ENCODE results near the gene SPATA25. TPM values are rescaled to one million over a fixed set of nuclear protein-coding genes. Genes with fewer than 3 reads are reported as not detected.
"Not testable (repeated sequence)": the region's sequence is repeated elsewhere in the genome, so short reads cannot be mapped to it uniquely, and the experiment has no call there.

The SPATA25 gene
- total RNA-seq, 6 experiments from 2014 or later = 0.35 to 0.74 (median 0.47) TPM

GRCh38 chr20:45902199-45902701, 14.8 kb upstream of the SPATA25 start:
- TF ChIP-seq CTCF (IDR thresholded peaks at IDR 0.05) = no peak
- Mint-ChIP-seq H3K9me3 (no peaks in the 10 kb centered on the region), H3K36me3 (ENCODE audit: low read depth) (peaks cover 4% of the 10 kb centered on the region; the same call in 1 of the 2 replicates), H3K4me1 (ENCODE audit: low read depth) (peaks cover 20% of the 10 kb centered on the region), H3K27ac (no peak overlapping the region), H3K4me3 (no peak overlapping the region), H3K27me3 (ENCODE audit: insufficient read depth) (peaks cover 7% of the 10 kb centered on the region)
- no peak for DNase-seq

DNA sequence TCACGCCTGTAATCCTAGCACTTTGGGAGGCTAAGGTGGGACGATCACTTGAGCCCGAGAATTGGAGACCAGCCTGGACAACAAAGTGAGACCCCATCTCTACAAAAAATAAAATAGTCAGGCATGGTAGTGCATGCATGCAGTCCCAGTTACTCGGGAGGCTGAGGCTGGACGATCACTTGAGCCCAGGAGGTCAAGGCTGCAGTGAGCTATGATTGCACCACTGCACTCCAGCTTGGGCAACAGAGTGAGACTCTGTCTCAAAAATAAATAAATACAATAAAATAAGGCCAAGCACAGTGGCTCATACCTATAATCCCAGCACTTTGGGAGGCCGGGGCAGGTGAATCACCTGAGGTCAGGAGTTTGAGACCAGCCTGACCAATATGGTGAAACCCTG, 13.9 kb upstream of the SPATA25 start:
- H3K4me1 Mint-ChIP-seq (ENCODE audit: low read depth) = peaks cover 18% of the 10 kb centered on the region
- not testable (repeated sequence) for H3K4me3 Mint-ChIP-seq; H3K27me3 Mint-ChIP-seq (ENCODE audit: insufficient read depth); H3K36me3 Mint-ChIP-seq (ENCODE audit: low read depth); DNase-seq; H3K27ac Mint-ChIP-seq; H3K9me3 Mint-ChIP-seq

GRCh38 chr20:45899046-45899835, 11.8 kb upstream of the SPATA25 start:
- Mint-ChIP-seq H3K4me3 (no peak overlapping the region), H3K27ac (no peak overlapping the region), H3K9me3 (no peaks in the 10 kb centered on the region), H3K27me3 (ENCODE audit: insufficient read depth) (peaks cover 2% of the 10 kb centered on the region), H3K36me3 (ENCODE audit: low read depth) (peaks cover 8% of the 10 kb centered on the region; the same call in 1 of the 2 replicates), H3K4me1 (ENCODE audit: low read depth) (peaks cover under 1% of the 10 kb centered on the region; the same call in 1 of the 2 replicates)
- DNase-seq = no peak
- no peak for TF ChIP-seq CTCF (IDR thresholded peaks at IDR 0.05)

GRCh38 chr20:45898285-45898684, 10.9 kb upstream of the SPATA25 start:
- Mint-ChIP-seq H3K9me3 (no peaks in the 10 kb centered on the region), H3K27me3 (ENCODE audit: insufficient read depth) (peaks cover 2% of the 10 kb centered on the region), H3K36me3 (ENCODE audit: low read depth) (peaks cover 8% of the 10 kb centered on the region; the same call in 1 of the 2 replicates), H3K4me3 (no peak overlapping the region), H3K4me1 (ENCODE audit: low read depth) (peaks cover 8% of the 10 kb centered on the region), H3K27ac (no peak overlapping the region)
- TF ChIP-seq CTCF (IDR thresholded peaks at IDR 0.05) = no peak
- no peak for DNase-seq

DNA sequence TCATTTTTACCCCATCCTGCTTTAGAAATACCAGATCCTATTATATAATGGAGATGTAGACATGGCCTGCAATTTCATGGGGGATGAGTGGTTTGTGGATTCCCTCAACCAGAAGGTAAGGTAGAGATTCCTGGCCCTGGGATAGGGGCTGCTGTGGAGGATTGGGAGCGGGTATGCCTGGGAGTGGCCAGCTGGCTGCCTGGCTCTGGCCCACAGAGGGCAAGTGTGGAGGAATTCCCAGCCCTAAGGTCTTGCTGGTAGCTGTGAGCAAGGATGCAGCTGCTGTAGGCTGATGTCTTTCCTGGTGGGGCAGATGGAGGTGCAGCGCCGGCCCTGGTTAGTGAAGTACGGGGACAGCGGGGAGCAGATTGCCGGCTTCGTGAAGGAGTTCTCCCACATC, 10.3 kb upstream of the SPATA25 start:
- H3K4me3 Mint-ChIP-seq = no peak overlapping the region
- H3K27ac Mint-ChIP-seq = no peak overlapping the region
- peaks cover under 1% of the 10 kb centered on the region for H3K27me3 Mint-ChIP-seq (ENCODE audit: insufficient read depth)
- H3K9me3 Mint-ChIP-seq = no peaks in the 10 kb centered on the region
- TF ChIP-seq CTCF (IDR thresholded peaks at IDR 0.05) = no peak
- peaks cover 9% of the 10 kb centered on the region for H3K4me1 Mint-ChIP-seq (ENCODE audit: low read depth)
- H3K36me3 Mint-ChIP-seq (ENCODE audit: low read depth) = peaks cover 8% of the 10 kb centered on the region; the same call in 1 of the 2 replicates
- no peak for DNase-seq

DNA sequence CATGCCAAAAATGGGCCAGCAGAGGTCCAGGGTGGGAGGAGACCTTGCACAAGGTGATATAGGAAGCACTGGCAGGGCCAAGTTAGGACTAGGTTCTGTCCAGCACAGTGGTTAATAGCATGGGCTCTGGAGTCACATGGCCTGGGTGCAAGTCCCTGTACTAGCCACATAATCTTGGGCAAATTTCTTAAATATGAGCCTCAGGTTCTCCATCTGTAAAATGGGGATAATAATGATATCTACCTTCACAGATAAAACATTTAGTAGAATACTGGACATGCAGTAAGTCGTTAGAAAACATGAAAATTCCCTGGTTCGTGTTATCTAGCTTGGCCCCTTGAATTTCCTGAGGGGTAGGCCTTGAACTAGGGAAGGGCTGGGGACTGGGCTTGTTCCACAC, 9.9 kb upstream of the SPATA25 start:
- TF ChIP-seq CTCF (IDR thresholded peaks at IDR 0.05) = no peak
- peaks cover 8% of the 10 kb centered on the region; the same call in 1 of the 2 replicates for H3K36me3 Mint-ChIP-seq (ENCODE audit: low read depth)
- H3K9me3 Mint-ChIP-seq = no peaks in the 10 kb centered on the region
- DNase-seq = no peak
- no peak overlapping the region for H3K4me3 Mint-ChIP-seq
- H3K27ac Mint-ChIP-seq = no peak overlapping the region
- H3K27me3 Mint-ChIP-seq (ENCODE audit: insufficient read depth) = no peaks in the 10 kb centered on the region; the same call in none of the 2 replicates
- peaks cover 13% of the 10 kb centered on the region for H3K4me1 Mint-ChIP-seq (ENCODE audit: low read depth)
